ENCODE measurements around the gene DNAJC19. TPM values are rescaled to one million over a fixed set of nuclear protein-coding genes. Genes with fewer than 3 reads are reported as not detected.

Gene DNAJC19
- total RNA-seq = 10 to 100 TPM; 29.2 to 52.6 (median 42.0) TPM
- total RNA-seq (2013) = 40.2 TPM
- 19.6 to 49.9 (median 32.4) reads per million in 29 experiments for total RNA-seq

- Mint-ChIP-seq H3K4me3 (peak within 1 kb of the TSS; percentile 97 to 99 (median 98)), H3K4me1 (peaks cover 48 to 52% (median 51%) of the 10 kb centered on the region in 3 donors)
- peak; percentile 95 to 97 (median 96) for ATAC-seq (replicated peaks in 1 of 4)
Observed at GRCh38 chr3:180989291-180990163, at the start of gene DNAJC19. DNAJC19 (minus strand) TSS chr3:180989736; CDS start chr3:180989602, 134 bp downstream.

GRCh38 chr3:181030948-181031347 is 41.4 kb upstream of the DNAJC19 start:
- ATAC-seq (replicated peaks in 1 of 4) = no peak
- CTCF ChIA-PET = no interaction called here

More at GRCh38 chr3:180989291-180990163, at the start of gene DNAJC19:
- Histone ChIP-seq H3K9me3 (no peaks in the 10 kb centered on the region), H3K36me3 (ENCODE audit: control insufficient read depth in 2 of 2, extremely low read depth in 1 of 2, insufficient read depth in 1 of 2, low read length in 1 of 2) (peaks cover 5 to 15% of the 10 kb centered on the region in 2 donors), H3K27ac (ENCODE audit: low read length) (peak within 1 kb of the TSS; percentile 76), H3K4me3 (ENCODE audit: control insufficient read depth in 1 of 2, extremely low read depth in 1 of 2, low read length in 1 of 2) (peak within 1 kb of the TSS; percentile 94 to 98), H3K4me1 (ENCODE audit: control insufficient read depth in 1 of 2, extremely low read depth in 1 of 2, insufficient read depth in 2 of 2, low read length in 2 of 2) (peaks cover 11 to 14% of the 10 kb centered on the region in 2 experiments), H3K27me3 (replicated peaks in 1 of 2; ENCODE audit: control insufficient read depth in 2 of 2, extremely low read depth in 1 of 2, insufficient read depth in 2 of 2, low read length in 1 of 2) (no peaks in the 10 kb centered on the region)
- Mint-ChIP-seq H3K27ac (peak within 1 kb of the TSS; percentile 92 to 95), H3K27me3 (peaks cover 0 to 8% of the 10 kb centered on the region in 2 donors), H3K36me3 (peaks cover 20% of the 10 kb centered on the region), H3K9me3 (no peaks in the 10 kb centered on the region)
- peak; percentile 77 to 95 (median 90) for DNase-seq
- under 1% methylated on average over 27 of the region's 43 CpGs for WGBS (ENCODE audit: insufficient coverage)
- POLR2A ChIA-PET = interaction anchor here in 1 of 2 donors (0.6 kb wide), 1 partner anchor 78 kb away, joined by 4 read pairs; no protein-coding TSS in a partner anchor
- CTCF ChIA-PET = no interaction called here

GRCh38 chr3:181025204-181025603 is 35.7 kb upstream of the DNAJC19 start:
- ChIA-PET POLR2A (no interaction called here), CTCF (no interaction called here)
- peaks cover 4% of the 10 kb centered on the region for H3K36me3 Mint-ChIP-seq
- H3K27me3 Mint-ChIP-seq = no peaks in the 10 kb centered on the region
- DNase-seq (no peak), ATAC-seq (replicated peaks in 1 of 4) (no peak)
- Histone ChIP-seq H3K4me3 (ENCODE audit: control insufficient read depth in 1 of 2, extremely low read depth in 1 of 2, low read length in 1 of 2) (no peak overlapping the region), H3K27me3 (replicated peaks in 1 of 2; ENCODE audit: control insufficient read depth in 2 of 2, extremely low read depth in 1 of 2, insufficient read depth in 2 of 2, low read length in 1 of 2) (no peaks in the 10 kb centered on the region), H3K4me1 (ENCODE audit: control insufficient read depth in 1 of 2, extremely low read depth in 1 of 2, insufficient read depth in 2 of 2, low read length in 2 of 2) (no peaks in the 10 kb centered on the region), H3K9me3 (peaks cover 5% of the 10 kb centered on the region), H3K27ac (ENCODE audit: low read length) (no peak overlapping the region), H3K36me3 (ENCODE audit: control insufficient read depth in 2 of 2, extremely low read depth in 1 of 2, insufficient read depth in 1 of 2, low read length in 1 of 2) (no peaks in the 10 kb centered on the region)
- H3K4me3 Mint-ChIP-seq = no peak overlapping the region
- no peaks in the 10 kb centered on the region for H3K4me1 Mint-ChIP-seq
- peaks cover 4 to 25% (median 4%) of the 10 kb centered on the region in 3 donors for H3K9me3 Mint-ChIP-seq
- no peak overlapping the region for H3K27ac Mint-ChIP-seq

More at GRCh38 chr3:181030948-181031347, 41.4 kb upstream of the DNAJC19 start:
- DNase-seq = no peak
- no peak overlapping the region for H3K27ac ChIP-seq (ENCODE audit: low read length)
- H3K27ac Mint-ChIP-seq = no peak overlapping the region
- H3K4me3 ChIP-seq (ENCODE audit: control insufficient read depth in 1 of 2, extremely low read depth in 1 of 2, low read length in 1 of 2) = no peak overlapping the region
- peaks cover 4% of the 10 kb centered on the region for H3K36me3 Mint-ChIP-seq
- H3K4me1 Mint-ChIP-seq = no peaks in the 10 kb centered on the region
- POLR2A ChIA-PET = no interaction called here
- H3K9me3 Mint-ChIP-seq = peaks cover 0 to 12% (median 4%) of the 10 kb centered on the region in 3 donors
- no peak overlapping the region for H3K4me3 Mint-ChIP-seq
- no peaks in the 10 kb centered on the region for H3K9me3 ChIP-seq
- H3K4me1 ChIP-seq (ENCODE audit: control insufficient read depth in 1 of 2, extremely low read depth in 1 of 2, insufficient read depth in 2 of 2, low read length in 2 of 2) = no peaks in the 10 kb centered on the region
- no peaks in the 10 kb centered on the region for H3K36me3 ChIP-seq (ENCODE audit: control insufficient read depth in 2 of 2, extremely low read depth in 1 of 2, insufficient read depth in 1 of 2, low read length in 1 of 2)
- H3K27me3 ChIP-seq (replicated peaks in 1 of 2; ENCODE audit: control insufficient read depth in 2 of 2, extremely low read depth in 1 of 2, insufficient read depth in 2 of 2, low read length in 1 of 2) = no peaks in the 10 kb centered on the region
- H3K27me3 Mint-ChIP-seq = no peaks in the 10 kb centered on the region

GRCh38 chr3:181017690-181018089 is 28.2 kb upstream of the DNAJC19 start:
- Histone ChIP-seq H3K36me3 (ENCODE audit: control insufficient read depth in 2 of 2, extremely low read depth in 1 of 2, insufficient read depth in 1 of 2, low read length in 1 of 2) (no peaks in the 10 kb centered on the region), H3K27ac (ENCODE audit: low read length) (no peak overlapping the region), H3K27me3 (replicated peaks in 1 of 2; ENCODE audit: control insufficient read depth in 2 of 2, extremely low read depth in 1 of 2, insufficient read depth in 2 of 2, low read length in 1 of 2) (peaks cover 0 to 14% of the 10 kb centered on the region in 2 experiments), H3K4me1 (ENCODE audit: control insufficient read depth in 1 of 2, extremely low read depth in 1 of 2, insufficient read depth in 2 of 2, low read length in 2 of 2) (no peaks in the 10 kb centered on the region), H3K9me3 (no peaks in the 10 kb centered on the region), H3K4me3 (ENCODE audit: control insufficient read depth in 1 of 2, extremely low read depth in 1 of 2, low read length in 1 of 2) (no peak overlapping the region)
- DNase-seq (no peak), ATAC-seq (replicated peaks in 1 of 4) (no peak)
- no peak overlapping the region for H3K27ac Mint-ChIP-seq
- no peak overlapping the region for H3K4me3 Mint-ChIP-seq
- peaks cover 7 to 12% of the 10 kb centered on the region in 2 donors for H3K27me3 Mint-ChIP-seq
- POLR2A ChIA-PET = no interaction called here
- H3K4me1 Mint-ChIP-seq = no peaks in the 10 kb centered on the region
- WGBS (ENCODE audit: insufficient coverage) = no CpG with 5 or more reads among the region's 2 CpGs
- CTCF ChIA-PET = no interaction called here
- no peaks in the 10 kb centered on the region for H3K9me3 Mint-ChIP-seq
- no peaks in the 10 kb centered on the region for H3K36me3 Mint-ChIP-seq

GRCh38 chr3:181009225-181009624 is 19.7 kb upstream of the DNAJC19 start:
- CTCF ChIA-PET = no interaction called here

GRCh38 chr3:181008796-181009195 is 19.3 kb upstream of the DNAJC19 start:
- H3K27me3 ChIP-seq (replicated peaks in 1 of 2; ENCODE audit: control insufficient read depth in 2 of 2, extremely low read depth in 1 of 2, insufficient read depth in 2 of 2, low read length in 1 of 2) = peaks cover 0 to 9% of the 10 kb centered on the region in 2 experiments
- POLR2A ChIA-PET = interaction anchor here in 1 of 2 donors (0.6 kb wide), 1 partner anchor 60 kb away, joined by 5 read pairs; no protein-coding TSS in a partner anchor
- no peaks in the 10 kb centered on the region for H3K4me1 Mint-ChIP-seq
- H3K36me3 ChIP-seq (ENCODE audit: control insufficient read depth in 2 of 2, extremely low read depth in 1 of 2, insufficient read depth in 1 of 2, low read length in 1 of 2) = no peaks in the 10 kb centered on the region
- H3K4me3 ChIP-seq (ENCODE audit: control insufficient read depth in 1 of 2, extremely low read depth in 1 of 2, low read length in 1 of 2) = no peak overlapping the region
- peaks cover under 1% of the 10 kb centered on the region for H3K36me3 Mint-ChIP-seq
- H3K27me3 Mint-ChIP-seq = no peaks in the 10 kb centered on the region
- no peak for ATAC-seq (replicated peaks in 1 of 4)
- H3K27ac ChIP-seq (ENCODE audit: low read length) = no peak overlapping the region
- CTCF ChIA-PET = no interaction called here
- H3K9me3 ChIP-seq = no peaks in the 10 kb centered on the region
- no CpG with 5 or more reads among the region's 1 CpG for WGBS (ENCODE audit: insufficient coverage)
- no peaks in the 10 kb centered on the region for H3K4me1 ChIP-seq (ENCODE audit: control insufficient read depth in 1 of 2, extremely low read depth in 1 of 2, insufficient read depth in 2 of 2, low read length in 2 of 2)
- H3K4me3 Mint-ChIP-seq = no peak overlapping the region
- no peak overlapping the region for H3K27ac Mint-ChIP-seq
- no peak for DNase-seq
- peaks cover 0 to 4% (median 0%) of the 10 kb centered on the region in 3 donors for H3K9me3 Mint-ChIP-seq

More at GRCh38 chr3:181009225-181009624, 19.7 kb upstream of the DNAJC19 start:
- H3K27me3 ChIP-seq (replicated peaks in 1 of 2; ENCODE audit: control insufficient read depth in 2 of 2, extremely low read depth in 1 of 2, insufficient read depth in 2 of 2, low read length in 1 of 2) = peaks cover 0 to 4% of the 10 kb centered on the region in 2 experiments
- no peak overlapping the region for H3K27ac Mint-ChIP-seq
- H3K4me1 ChIP-seq (ENCODE audit: control insufficient read depth in 1 of 2, extremely low read depth in 1 of 2, insufficient read depth in 2 of 2, low read length in 2 of 2) = no peaks in the 10 kb centered on the region
- H3K4me3 Mint-ChIP-seq = no peak overlapping the region
- DNase-seq (no peak), ATAC-seq (replicated peaks in 1 of 4) (no peak)
- no peak overlapping the region for H3K27ac ChIP-seq (ENCODE audit: low read length)
- no peaks in the 10 kb centered on the region for H3K4me1 Mint-ChIP-seq
- no peaks in the 10 kb centered on the region for H3K36me3 ChIP-seq (ENCODE audit: control insufficient read depth in 2 of 2, extremely low read depth in 1 of 2, insufficient read depth in 1 of 2, low read length in 1 of 2)
- no peak overlapping the region for H3K4me3 ChIP-seq (ENCODE audit: control insufficient read depth in 1 of 2, extremely low read depth in 1 of 2, low read length in 1 of 2)
- peaks cover 0 to 4% of the 10 kb centered on the region in 2 donors for H3K27me3 Mint-ChIP-seq
- POLR2A ChIA-PET = interaction anchor here in 1 of 2 donors (0.7 kb wide), 1 partner anchor 1658 kb away, joined by 3 read pairs; no protein-coding TSS in a partner anchor
- H3K9me3 ChIP-seq = no peaks in the 10 kb centered on the region
- no peaks in the 10 kb centered on the region for H3K36me3 Mint-ChIP-seq
- 17% methylated on average over 1 of the region's 5 CpGs for WGBS (ENCODE audit: insufficient coverage)
- peaks cover 0 to 4% (median 0%) of the 10 kb centered on the region in 3 donors for H3K9me3 Mint-ChIP-seq

All from T-cell (primary cell).